Activated B cell treated with CpG ODN at 0.5 μM for 24 hours (primary cell): ENCODE data around the gene ZNF750. TPM values are rescaled to one million over a fixed set of nuclear protein-coding genes. Genes with fewer than 3 reads are reported as not detected.

Experiments
- ATAC-seq: fragments of 200-7000 bp; cut with Tn5 transposase; one replicate; pipeline ENCODE4 v1.10.0; 2021; ENCODE audit warnings: low read depth, mild to moderate bottlenecking, moderate library complexity
- CTCF ChIA-PET: fragments of 350-600 bp; sonication (Branson Sonifier 250); formaldehyde crosslinking; loops from one replicate; lab custom pipeline; 2021; ENCODE audit warnings: antibody characterized with exemption; lab: Charles Lee
- POLR2A ChIA-PET: fragments of 350-600 bp; sonication (Branson Sonifier 250); formaldehyde crosslinking; loops from one replicate; lab custom pipeline; 2021; ENCODE audit warnings: antibody characterized with exemption; lab: Charles Lee
- DNase-seq: peaks from one replicate; pipeline ENCODE4 v3.0.0; 2022
- H3K27ac Mint-ChIP-seq: one replicate; pipeline ENCODE4 v1.8.0; 2020; ENCODE audit warnings: mixed read lengths
- H3K27me3 Mint-ChIP-seq: one replicate; pipeline ENCODE4 v1.8.0; 2021; ENCODE audit warnings: mixed read lengths
- H3K36me3 Mint-ChIP-seq: one replicate; pipeline ENCODE4 v1.8.0; 2021; ENCODE audit warnings: low read depth, mixed read lengths
- H3K4me1 Mint-ChIP-seq: one replicate; pipeline ENCODE4 v1.8.0; 2021; ENCODE audit warnings: mixed read lengths
- H3K4me3 Mint-ChIP-seq: one replicate; pipeline ENCODE4 v1.8.0; 2020; ENCODE audit warnings: mild to moderate bottlenecking, mixed read lengths
- H3K9me3 Mint-ChIP-seq: one replicate; pipeline ENCODE4 v1.8.0; 2020; ENCODE audit warnings: mixed read lengths
- CTCF ChIP-seq: fragments of 200-600 bp; IDR thresholded peaks from one replicate; pipeline ENCODE4 v1.8.0; 2022; ENCODE audit warnings: antibody characterized with exemption, mild to moderate bottlenecking
- intact Hi-C: fragments of 100-400 bp; cut with micrococcal nuclease; formaldehyde crosslinking; loops from one replicate; pipeline ENCODE4 v1.15.1; 2024
- total RNA-seq: library from RNA; stranded (reverse); gene quantifications from 2 replicates; pipeline ENCODE4 v1.2.3, GENCODE V29; 2022

ZNF750 gene
- total RNA-seq, 1 donor from 2014 or later: not detected

DNA sequence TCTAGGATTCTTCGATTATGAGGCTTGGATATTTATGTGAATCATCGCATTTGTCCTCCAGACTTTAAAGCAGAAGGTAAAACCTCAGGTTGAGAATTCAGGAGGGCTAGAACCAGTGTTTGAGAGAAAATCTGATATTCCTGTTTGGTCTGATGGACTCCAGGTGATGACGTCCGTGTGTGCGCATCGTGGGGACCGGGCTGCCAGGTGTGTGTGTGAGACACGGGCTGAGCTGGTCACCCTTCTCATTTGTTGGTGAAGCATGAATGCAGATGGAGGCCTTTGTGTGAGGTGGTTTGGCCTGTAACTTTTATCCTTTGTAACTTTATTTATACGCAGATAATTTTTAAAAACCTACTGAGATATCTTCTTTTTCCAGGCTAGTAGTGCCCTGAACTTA lies 42.8 kb downstream of the ZNF750 start:
- Mint-ChIP-seq H3K4me1 (peaks cover 2% of the 10 kb centered on the region), H3K27me3 (no peaks in the 10 kb centered on the region), H3K27ac (no peak overlapping the region), H3K9me3 (peaks cover 5% of the 10 kb centered on the region), H3K36me3 (peaks cover 38% of the 10 kb centered on the region), H3K4me3 (no peak overlapping the region)
- intact Hi-C loops: no loop called here
- ATAC-seq: no peak
- CTCF ChIA-PET: no interaction called here
- TF ChIP-seq CTCF: no peak
- DNase-seq: no peak
- POLR2A ChIA-PET: no interaction called here

DNA sequence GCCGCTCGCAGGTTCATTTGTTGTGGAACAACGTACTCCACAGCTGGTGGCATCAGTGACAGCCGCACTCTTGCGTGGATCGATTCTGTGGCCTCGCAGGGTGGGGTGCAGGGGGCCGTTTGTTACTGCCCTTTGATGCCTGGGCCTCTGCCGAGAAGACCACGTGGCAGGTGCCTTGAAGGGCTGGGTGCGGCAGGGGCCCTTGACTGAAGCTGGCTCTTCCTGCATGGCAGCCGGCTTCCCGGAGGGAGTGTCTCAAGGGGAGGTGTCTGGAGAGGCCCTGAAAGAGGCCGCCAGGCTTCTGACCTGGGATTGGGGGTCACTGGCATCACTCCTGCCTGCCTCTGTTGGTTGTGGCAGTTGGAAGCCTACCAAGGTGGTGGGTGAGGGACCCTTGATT lies 44.2 kb downstream of the ZNF750 start:
- CTCF ChIA-PET: no interaction called here
- ATAC-seq: no peak
- H3K4me3 Mint-ChIP-seq: no peak overlapping the region

GRCh38 chr17:82794781-82795482 lies 44.9 kb downstream of the ZNF750 start:
- no peak for DNase-seq
- Mint-ChIP-seq H3K9me3 (no peaks in the 10 kb centered on the region), H3K27ac (no peak overlapping the region), H3K36me3 (peaks cover 28% of the 10 kb centered on the region), H3K27me3 (no peaks in the 10 kb centered on the region), H3K4me1 (no peaks in the 10 kb centered on the region), H3K4me3 (no peak overlapping the region)
- ATAC-seq: no peak
- ChIA-PET CTCF (no interaction called here), POLR2A (no interaction called here)
- intact Hi-C loops: no loop called here
- TF ChIP-seq CTCF: no peak

More for the DNA sequence above, 44.2 kb downstream of the ZNF750 start:
- TF ChIP-seq CTCF: no peak
- intact Hi-C loops: no loop called here
- no peak overlapping the region for H3K27ac Mint-ChIP-seq
- no peaks in the 10 kb centered on the region for H3K4me1 Mint-ChIP-seq
- no peaks in the 10 kb centered on the region for H3K9me3 Mint-ChIP-seq
- POLR2A ChIA-PET: no interaction called here
- H3K27me3 Mint-ChIP-seq: no peaks in the 10 kb centered on the region
- peaks cover 32% of the 10 kb centered on the region for H3K36me3 Mint-ChIP-seq
- DNase-seq: no peak

DNA sequence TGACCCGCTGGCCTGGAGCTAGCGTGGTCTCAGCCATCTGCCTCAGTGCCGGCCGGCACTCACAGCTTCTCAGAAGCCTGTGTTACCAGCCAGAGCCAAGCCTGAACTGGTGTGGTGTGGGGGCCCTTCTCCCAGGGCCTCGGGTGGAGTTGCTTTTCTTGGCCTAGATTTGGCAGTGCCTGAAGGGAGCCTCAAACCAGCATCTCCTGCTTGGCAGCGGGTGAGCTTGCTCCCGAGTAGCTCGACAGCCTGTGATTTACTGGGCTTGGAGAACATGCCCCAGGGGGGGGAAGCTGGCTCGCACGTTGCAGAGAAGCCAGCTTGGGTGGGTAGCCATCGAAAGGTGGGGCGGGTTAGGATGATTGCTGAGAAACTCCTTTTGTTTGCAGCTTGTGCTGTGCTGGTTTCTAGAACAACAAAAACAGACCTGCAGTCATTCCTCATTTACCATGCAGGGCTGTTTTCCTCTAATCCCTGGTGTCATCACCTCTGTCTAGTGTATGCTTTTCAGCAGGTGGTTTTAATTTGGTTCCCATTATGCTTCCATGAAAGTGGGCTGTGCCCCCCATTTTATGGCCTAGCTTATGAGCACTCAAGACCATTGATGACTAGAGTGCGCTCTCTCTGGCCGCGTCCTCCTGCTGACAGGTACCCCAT lies 45.7 kb downstream of the ZNF750 start:
- DNase-seq (no peak), ATAC-seq (no peak)
- no peaks in the 10 kb centered on the region for H3K4me1 Mint-ChIP-seq
- no peak for TF ChIP-seq CTCF
- peaks cover 28% of the 10 kb centered on the region for H3K36me3 Mint-ChIP-seq
- no peaks in the 10 kb centered on the region for H3K9me3 Mint-ChIP-seq
- ChIA-PET CTCF (no interaction called here), POLR2A (no interaction called here)
- H3K27ac Mint-ChIP-seq: no peak overlapping the region
- intact Hi-C loops: no loop called here
- H3K27me3 Mint-ChIP-seq: no peaks in the 10 kb centered on the region
- H3K4me3 Mint-ChIP-seq: no peak overlapping the region

- no peak overlapping the region for H3K27ac Mint-ChIP-seq
- POLR2A ChIA-PET: no interaction called here
- ATAC-seq (no peak), DNase-seq (no peak)
- H3K27me3 Mint-ChIP-seq: no peaks in the 10 kb centered on the region
- no peaks in the 10 kb centered on the region for H3K4me1 Mint-ChIP-seq
- intact Hi-C loops: no loop called here
- no peak overlapping the region for H3K4me3 Mint-ChIP-seq
- TF ChIP-seq CTCF: no peak
- H3K9me3 Mint-ChIP-seq: no peaks in the 10 kb centered on the region
- peaks cover 18% of the 10 kb centered on the region for H3K36me3 Mint-ChIP-seq
- CTCF ChIA-PET: interaction anchor here (2.3 kb wide), 1 partner anchor 10 kb away, joined by 6 read pairs; no protein-coding TSS in a partner anchor
Measured at GRCh38 chr17:82791532-82791931, 48.3 kb downstream of the ZNF750 start.
